Ovary (tissue), 9 donors: Measurements from ENCODE around the gene THSD4. TPM values are rescaled to one million over a fixed set of nuclear protein-coding genes. Genes with fewer than 3 reads are reported as not detected.
"Not testable (repeated sequence)": the region's sequence is repeated elsewhere in the genome, so short reads cannot be mapped to it uniquely, and the experiment has no call there.

ENCODE experiments used
- DNase-seq, 5 donors: peaks; one replicate each; pipeline ENCODE4 v3.0.0-alpha.2; 2019 to 2020
- H3K27ac ChIP-seq, 2 donors: fragments of 200-600 bp; one replicate each; pipeline versions ENCODE4 v1.5.1 to v1.8.0; 2019 to 2022
- H3K27me3 ChIP-seq: fragments of 200-600 bp; one replicate; pipeline ENCODE4 v1.8.0; 2022
- H3K36me3 ChIP-seq: fragments of 200-600 bp; sonication (generic); one replicate; pipeline ENCODE4 v1.5.1; 2019
- H3K4me1 ChIP-seq: one replicate; pipeline ENCODE4 v1.8.1; 2013; ENCODE audit warnings: mild to moderate bottlenecking, moderate library complexity; ENCODE audit not compliant: insufficient read depth
- H3K4me3 ChIP-seq: fragments of 200-600 bp; sonication (generic); one replicate; pipeline ENCODE4 v1.5.1; 2017
- H3K9me3 ChIP-seq, 2 donors: fragments of 200-600 bp in 1 of 2; sonication (generic) in 1 of 2; one replicate each; pipeline versions ENCODE4 v1.5.1 to v1.8.1; 2013 to 2019; ENCODE audit warnings: mild to moderate bottlenecking in 1 of 2, moderate library complexity in 1 of 2
- EP300 ChIP-seq: sonication (generic); formaldehyde crosslinking; IDR thresholded peaks from one replicate; pipeline ENCODE4 v1.6.1; 2017; ENCODE audit warnings: antibody characterized with exemption
- POLR2A ChIP-seq: fragments of 450-650 bp; IDR thresholded peaks from one replicate; pipeline ENCODE4 v1.6.1; 2017; ENCODE audit warnings: antibody characterized with exemption, mild to moderate bottlenecking, moderate library complexity
- WGBS, 3 donors: extraction: QIAGEN DNeasy Blood & Tissue Kit in 1 of 3; methylation state at CpG; one replicate each; pipeline versions ENCODE4 v1.1.5 to v1.1.7; 2013 to 2017; 5-methylcytosine and 5-hydroxymethylcytosine counted together
- intact Hi-C, 4 donors: fragments of 100-400 bp; cut with DNase I; formaldehyde crosslinking; loops; one replicate each; pipeline versions ENCODE4 v1.11.0 to v1.15.1; 2022 to 2023
- polyA plus RNA-seq, 2 donors: library from polyadenylated mRNA; stranded (reverse); fragments of 200-250 nt in 1 of 2; fragments of 350-450 nt in 1 of 2; fragmentation: Illumina TruSeq in 1 of 2; extraction: RNeasy Lipid Tissue Mini Kit (QIAGEN cat#74804) in 1 of 2; gene quantifications; one replicate each; pipeline ENCODE4 v1.2.3, GENCODE V29; 2013 to 2014
- total RNA-seq, 7 donors: library from RNA; depleted of rRNA in 2 of 7; stranded (reverse); fragments of >200 nt in 2 of 7; fragmentation: NEBNext Ultra II Directional in 3 of 7; extraction: Animal tissue kit (Norgen Biotek cat#: 25700) in 3 of 7; gene quantifications; one replicate each; pipeline versions ENCODE4 v1.1.0 to v1.2.4, GENCODE V29; 2016 to 2023
- TF ChIP-seq, protein P1 (sequence below), 3 donors: fragments of 450-650 bp in 2 of 3; fragments of 200-600 bp in 1 of 3; IDR thresholded peaks; one replicate each; pipeline versions ENCODE4 v1.5.1 to v1.8.0; 2016 to 2022; ENCODE audit warnings: antibody characterized with exemption in 3 of 3, mild to moderate bottlenecking in 1 of 3
- donor health status: DM: no; HTN: no; CAD: no; lungs with moderate emphysema.
- donor health status: DM: no; HTN: no; CAD: no.
- donor health status: Bipolar disorder and iron deficiency.
- donor health status: DM: yes; HTN: yes; CAD: no.
- donor health status: DM: no; HTN: no; CAD: no.
- donor health status: DM: yes; HTN: yes; CAD: no.

Gene THSD4
- total and polyA plus RNA-seq, 9 donors: 3.2 to 53.4 (median 13.5) TPM

DNA sequence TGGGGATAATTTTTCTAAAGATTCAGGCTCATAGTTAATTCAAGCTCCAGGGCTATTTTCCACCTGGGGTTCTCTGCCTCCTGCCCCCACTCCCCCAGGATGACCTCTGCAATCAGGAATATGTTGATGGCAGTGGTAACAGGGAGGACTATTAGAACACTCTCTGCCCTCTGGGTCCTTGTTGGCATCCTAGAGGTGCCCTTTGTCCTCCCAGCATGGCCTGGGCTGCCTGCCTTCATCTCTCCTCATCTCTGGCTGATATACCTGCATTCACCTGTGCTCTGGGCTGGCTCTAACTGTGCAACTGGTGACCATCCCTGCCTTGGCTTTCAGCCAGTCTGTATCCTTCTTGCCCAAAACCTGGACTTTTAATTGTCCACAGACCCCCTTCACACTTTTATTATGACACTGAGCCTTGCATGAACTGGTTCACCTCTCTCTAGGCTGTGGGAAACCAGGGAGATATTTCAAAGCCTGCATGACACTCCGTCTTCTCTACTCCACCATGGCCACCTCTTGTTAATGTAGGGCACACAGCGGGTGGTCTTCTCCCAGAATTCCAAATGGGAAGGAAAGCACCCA is 199.8 kb downstream of the THSD4 start:
- Histone ChIP-seq H3K27ac (no peak overlapping the region), H3K4me3 (no peak overlapping the region), H3K36me3 (no peaks in the 10 kb centered on the region), H3K27me3 (no peaks in the 10 kb centered on the region), H3K4me1 (no peaks in the 10 kb centered on the region), H3K9me3 (no peaks in the 10 kb centered on the region)
- no peak for DNase-seq
- TF ChIP-seq POLR2A (no peak), EP300 (no peak)
- TF ChIP-seq, protein P1, sequence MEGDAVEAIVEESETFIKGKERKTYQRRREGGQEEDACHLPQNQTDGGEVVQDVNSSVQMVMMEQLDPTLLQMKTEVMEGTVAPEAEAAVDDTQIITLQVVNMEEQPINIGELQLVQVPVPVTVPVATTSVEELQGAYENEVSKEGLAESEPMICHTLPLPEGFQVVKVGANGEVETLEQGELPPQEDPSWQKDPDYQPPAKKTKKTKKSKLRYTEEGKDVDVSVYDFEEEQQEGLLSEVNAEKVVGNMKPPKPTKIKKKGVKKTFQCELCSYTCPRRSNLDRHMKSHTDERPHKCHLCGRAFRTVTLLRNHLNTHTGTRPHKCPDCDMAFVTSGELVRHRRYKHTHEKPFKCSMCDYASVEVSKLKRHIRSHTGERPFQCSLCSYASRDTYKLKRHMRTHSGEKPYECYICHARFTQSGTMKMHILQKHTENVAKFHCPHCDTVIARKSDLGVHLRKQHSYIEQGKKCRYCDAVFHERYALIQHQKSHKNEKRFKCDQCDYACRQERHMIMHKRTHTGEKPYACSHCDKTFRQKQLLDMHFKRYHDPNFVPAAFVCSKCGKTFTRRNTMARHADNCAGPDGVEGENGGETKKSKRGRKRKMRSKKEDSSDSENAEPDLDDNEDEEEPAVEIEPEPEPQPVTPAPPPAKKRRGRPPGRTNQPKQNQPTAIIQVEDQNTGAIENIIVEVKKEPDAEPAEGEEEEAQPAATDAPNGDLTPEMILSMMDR (IDR thresholded peaks at IDR 0.05): no peak
- intact Hi-C loops: no loop called here
- WGBS, 3 donors: 86 to 94% (median 89%) methylated on average over 2 of the region's 2 CpGs

DNA sequence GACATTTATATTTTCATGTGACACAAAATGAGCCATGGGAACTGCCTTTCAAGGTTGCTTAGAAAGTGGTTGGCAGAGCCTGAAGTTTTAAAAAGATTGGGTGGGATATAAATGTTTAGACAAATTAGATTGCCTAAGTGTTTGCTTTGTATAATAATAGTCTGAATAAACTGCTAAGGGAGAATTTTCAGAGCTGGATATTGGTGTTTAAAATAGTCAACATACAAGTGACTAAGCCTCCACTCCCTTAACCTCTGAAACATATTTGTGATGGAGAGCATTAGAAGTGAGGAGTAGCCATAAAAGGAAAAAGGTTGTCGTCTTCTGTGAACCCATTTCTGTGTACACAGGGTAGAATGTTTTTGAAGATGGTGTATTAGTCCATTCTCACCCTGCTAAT is 201.6 kb downstream of the THSD4 start:
- H3K4me1 ChIP-seq: no peaks in the 10 kb centered on the region
- WGBS, 3 donors: 69 to 78% (median 77%) methylated on average over 1 of the region's 1 CpG
- no peak overlapping the region for H3K4me3 ChIP-seq
- no peaks in the 10 kb centered on the region for H3K9me3 ChIP-seq
- H3K27ac ChIP-seq: no peak overlapping the region
- DNase-seq: no peak
- intact Hi-C loops: no loop called here
- H3K36me3 ChIP-seq: no peaks in the 10 kb centered on the region
- TF ChIP-seq POLR2A: no peak
- TF ChIP-seq, protein P1 (IDR thresholded peaks at IDR 0.05): no peak
- TF ChIP-seq EP300: no peak
- H3K27me3 ChIP-seq: no peaks in the 10 kb centered on the region

DNA sequence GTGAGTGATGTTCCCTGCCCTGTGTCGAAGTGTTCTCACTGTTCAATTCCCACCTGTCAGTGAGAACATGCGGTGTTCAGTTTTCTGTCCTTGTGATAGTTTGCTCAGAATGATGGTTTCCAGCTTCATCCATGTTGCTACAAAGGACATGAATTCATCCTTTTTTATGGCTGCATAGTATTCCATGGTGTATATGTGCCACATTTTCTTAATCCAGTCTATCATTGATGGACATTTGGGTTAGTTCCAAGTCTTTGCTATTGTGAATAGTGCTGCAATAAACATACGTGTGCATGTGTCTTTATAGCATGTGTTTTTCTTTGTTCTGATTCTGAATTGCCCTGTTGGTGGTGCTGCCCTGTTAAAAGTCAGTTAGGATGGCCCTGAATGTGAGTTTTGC is 204.2 kb downstream of the THSD4 start:
- H3K9me3 ChIP-seq, H3K27me3 ChIP-seq, H3K36me3 ChIP-seq, DNase-seq, intact Hi-C loops, H3K4me1 ChIP-seq, H3K27ac ChIP-seq, H3K4me3 ChIP-seq: not testable (repeated sequence)
- 95 to 98% (median 97%) methylated on average over 3 of the region's 3 CpGs for WGBS, 3 donors

DNA sequence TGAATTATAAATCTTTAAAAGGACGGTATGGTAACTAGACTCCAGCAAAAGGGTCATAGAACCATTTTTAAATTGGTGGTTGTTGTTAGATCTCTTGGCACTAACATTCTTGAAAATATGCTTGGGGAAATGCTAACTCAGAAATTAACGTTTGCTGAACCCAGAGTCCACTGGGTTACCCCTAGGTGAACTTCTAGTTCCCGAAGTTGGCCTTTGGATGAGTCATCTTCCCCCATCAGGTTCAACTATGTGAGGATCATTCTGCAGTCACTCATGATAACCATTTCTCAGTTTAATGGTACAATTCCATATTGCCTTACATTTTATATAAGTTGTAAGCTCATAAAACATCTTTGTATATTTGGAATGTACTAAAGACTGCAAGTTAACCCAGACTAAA is 204.7 kb downstream of the THSD4 start:
- DNase-seq: no peak
- Histone ChIP-seq H3K36me3 (no peaks in the 10 kb centered on the region), H3K27me3 (no peaks in the 10 kb centered on the region), H3K27ac (no peak overlapping the region), H3K4me1 (peaks cover 4% of the 10 kb centered on the region), H3K4me3 (no peak overlapping the region), H3K9me3 (no peaks in the 10 kb centered on the region)
- 82 to 88% (median 83%) methylated on average over 3 of the region's 3 CpGs for WGBS, 3 donors
- TF ChIP-seq, protein P1 (IDR thresholded peaks at IDR 0.05): no peak
- no peak for TF ChIP-seq POLR2A
- no peak for TF ChIP-seq EP300
- intact Hi-C loops: no loop called here

DNA sequence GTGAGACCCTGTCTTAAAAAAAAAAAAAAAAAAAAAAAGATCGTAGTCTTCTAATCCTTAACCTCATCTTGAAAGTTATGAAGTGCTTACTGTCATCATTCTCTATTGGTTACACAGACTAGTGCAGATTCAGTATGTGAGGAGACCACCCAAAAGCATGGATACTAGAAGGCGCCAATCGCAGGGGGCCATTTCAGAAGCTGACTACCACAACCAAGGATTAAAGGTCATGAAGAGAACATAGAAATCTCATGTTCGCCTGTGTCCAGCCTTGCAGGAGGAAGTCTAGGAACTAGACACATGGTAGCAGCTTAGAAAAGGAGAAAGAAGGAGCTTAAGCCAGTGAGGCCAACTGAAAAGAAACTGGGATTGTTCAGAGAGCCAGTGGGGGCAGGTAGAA is 207.8 kb downstream of the THSD4 start:
- TF ChIP-seq POLR2A (no peak), EP300 (no peak)
- TF ChIP-seq, protein P1 (IDR thresholded peaks at IDR 0.05): no peak
- Histone ChIP-seq H3K9me3 (no peaks in the 10 kb centered on the region), H3K27me3 (no peaks in the 10 kb centered on the region), H3K4me3 (no peak overlapping the region), H3K27ac (no peak overlapping the region), H3K36me3 (no peaks in the 10 kb centered on the region), H3K4me1 (peaks cover 4% of the 10 kb centered on the region)
- 65 to 83% (median 69%) methylated on average over 4 of the region's 4 CpGs for WGBS, 3 donors
- DNase-seq: no peak
- intact Hi-C loops: no loop called here
